Fibroblast of skin of abdomen (primary cell): ENCODE data around the gene FCHO2.

Experiments used
- DNase-seq: peaks from one replicate; pipeline ENCODE4 v3.0.0-alpha.2; 2013

Gene FCHO2

DNA sequence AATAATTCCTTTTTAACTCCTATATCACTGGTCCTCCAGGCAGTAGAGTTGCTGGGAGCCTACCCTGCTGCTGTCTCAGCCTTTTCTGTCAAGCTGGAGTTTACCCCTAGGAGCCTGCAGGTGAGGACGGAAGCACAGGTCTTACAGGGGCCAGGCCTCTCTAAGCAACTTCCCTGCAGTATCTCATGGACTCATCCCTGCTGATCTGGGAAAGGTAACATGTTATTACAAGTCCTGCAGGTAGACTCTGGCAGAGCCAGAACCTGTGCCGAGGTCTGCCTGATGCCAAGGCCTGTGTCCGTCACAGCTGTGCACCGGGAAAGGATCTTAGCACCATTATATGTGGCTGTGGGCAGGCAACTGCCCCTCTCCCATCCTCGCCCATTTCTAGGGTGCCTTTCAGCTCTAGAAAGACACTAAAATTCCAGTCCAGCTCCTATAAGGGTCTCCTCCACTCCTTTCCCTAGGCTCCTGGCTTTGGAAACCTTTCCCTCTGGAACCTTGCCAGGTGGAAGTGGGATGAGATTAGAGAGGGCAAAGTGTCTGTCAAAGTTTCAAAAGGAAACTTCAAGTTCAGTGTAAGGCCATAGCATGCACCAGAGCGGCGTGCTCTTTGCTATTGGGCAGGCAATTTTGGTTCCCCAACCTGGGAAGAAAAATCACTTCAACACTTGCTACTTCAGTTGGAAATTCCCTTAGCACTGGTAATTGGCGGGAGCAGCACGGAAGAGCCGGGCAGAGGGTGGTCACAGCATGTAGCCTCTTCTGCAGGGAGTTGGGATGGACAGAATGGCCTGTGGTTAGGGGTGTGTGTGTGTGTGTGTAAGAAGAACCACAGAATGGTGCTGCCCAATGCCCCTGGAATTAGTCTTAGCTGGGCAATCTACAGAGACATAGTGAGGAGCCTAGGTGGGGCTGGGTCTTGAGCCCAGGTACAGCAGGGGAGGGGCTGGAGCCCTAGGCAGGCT is 182.0 kb downstream of the FCHO2 start:
- DNase-seq, result no peak

DNA sequence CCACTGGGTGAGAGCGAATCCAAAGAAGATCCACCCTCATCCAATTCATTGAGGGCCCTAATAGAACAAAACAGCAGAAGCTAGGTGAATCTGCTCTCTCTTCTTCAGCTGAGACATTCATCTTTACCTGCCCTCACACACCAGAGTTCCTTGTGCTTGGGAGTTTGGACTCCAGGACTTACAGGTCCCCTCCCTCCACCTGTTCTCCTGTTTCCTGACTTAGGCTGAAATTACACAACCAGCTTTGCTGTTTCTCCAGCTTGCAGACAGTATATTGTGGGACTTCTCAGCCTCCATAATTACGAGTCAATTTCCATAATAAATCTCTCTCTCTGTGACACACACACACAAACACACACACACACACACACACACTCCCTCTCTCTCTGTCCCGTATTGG is 183.6 kb downstream of the FCHO2 start:
- DNase-seq, result no peak
